Fibroblast of pulmonary artery (primary cell): ENCODE results near the gene GSG1L.
A peak's percentile ranks its signal among the peaks of the same experiment; 100 is the strongest.
"Not testable (repeated sequence)": the region's sequence is repeated elsewhere in the genome, so short reads cannot be mapped to it uniquely, and the experiment has no call there.

Source experiments
- DNase-seq: peaks from one replicate; pipeline ENCODE4 v3.0.0-alpha.2; 2010; ENCODE audit warnings: low read depth
- H3K4me3 ChIP-seq: replicated peaks from 2 replicates; pipeline ENCODE4 v1.5.1; 2011; ENCODE audit warnings: low read depth, mild to moderate bottlenecking, control low read depth, low read length, moderate library complexity
- CTCF ChIP-seq: IDR thresholded peaks from 2 replicates; pipeline ENCODE4 v1.5.1; 2011; ENCODE audit warnings: mild to moderate bottlenecking, control low read depth, low read length, inconsistent platforms; ENCODE audit errors: missing control alignments

GSG1L gene

GRCh38 chr16:27983244-27983643, 80.3 kb downstream of the GSG1L start:
- no peak overlapping the region for H3K4me3 ChIP-seq
- DNase-seq = no peak
- TF ChIP-seq CTCF = no peak

GRCh38 chr16:27982184-27982583, 81.3 kb downstream of the GSG1L start:
- no peak for TF ChIP-seq CTCF
- DNase-seq = no peak

GRCh38 chr16:27980919-27981700, 82.4 kb downstream of the GSG1L start:
- TF ChIP-seq CTCF = no peak
- no peak for DNase-seq
- no peak overlapping the region for H3K4me3 ChIP-seq

More at GRCh38 chr16:27982184-27982583, 81.3 kb downstream of the GSG1L start:
- no peak overlapping the region for H3K4me3 ChIP-seq

- TF ChIP-seq CTCF = no peak
- DNase-seq = no peak
- no peak overlapping the region for H3K4me3 ChIP-seq
Measured at GRCh38 chr16:27980076-27980775, 83.3 kb downstream of the GSG1L start.

GRCh38 chr16:27979668-27980067, 83.8 kb downstream of the GSG1L start:
- H3K4me3 ChIP-seq, DNase-seq: not testable (repeated sequence)

GRCh38 chr16:27978876-27979275, 84.6 kb downstream of the GSG1L start:
- H3K4me3 ChIP-seq = no peak overlapping the region
- no peak for DNase-seq
- TF ChIP-seq CTCF = no peak

- no peak for TF ChIP-seq CTCF
- peak; percentile 11 for DNase-seq
- no peak overlapping the region for H3K4me3 ChIP-seq
Measured at GRCh38 chr16:27977966-27978365, 85.5 kb downstream of the GSG1L start.
